HG03196 (cell line): ENCODE measurements around the gene TMEM242.

Source experiments
- ATAC-seq: cut with Tn5 transposase; IDR thresholded peaks from one replicate; pipeline ENCODE4 v1.9.1; 2021; ENCODE audit not compliant: unreplicated experiment

The TMEM242 gene

GRCh38 chr6:157253017-157253416, 70.3 kb downstream of the TMEM242 start:
- ATAC-seq = no peak

GRCh38 chr6:157251586-157252247, 71.6 kb downstream of the TMEM242 start:
- ATAC-seq = no peak

GRCh38 chr6:157249826-157250225, 73.5 kb downstream of the TMEM242 start:
- no peak for ATAC-seq

GRCh38 chr6:157248264-157248663, 75.1 kb downstream of the TMEM242 start:
- ATAC-seq = no peak

- no peak for ATAC-seq
These were observed 76.4 kb downstream of the TMEM242 start for GRCh38 chr6:157246771-157247484.

- ATAC-seq = no peak
These were observed 77.2 kb downstream of the TMEM242 start for GRCh38 chr6:157246048-157246630.

GRCh38 chr6:157245436-157245835, 77.9 kb downstream of the TMEM242 start:
- ATAC-seq = no peak

- no peak for ATAC-seq
These were observed 78.5 kb downstream of the TMEM242 start for GRCh38 chr6:157244780-157245179.

- ATAC-seq = no peak
These were observed 79.1 kb downstream of the TMEM242 start for GRCh38 chr6:157244175-157244574.

GRCh38 chr6:157242791-157243190, 80.5 kb downstream of the TMEM242 start:
- ATAC-seq = no peak

- no peak for ATAC-seq
These were observed 82.4 kb downstream of the TMEM242 start for GRCh38 chr6:157240960-157241311.

- ATAC-seq = no peak
These were observed 83.0 kb downstream of the TMEM242 start for GRCh38 chr6:157240059-157240959.

GRCh38 chr6:157239671-157240058, 83.7 kb downstream of the TMEM242 start:
- ATAC-seq = no peak
